Osteoblast (primary cell): Measurements from ENCODE around the gene CDCA8. TPM values are rescaled to one million over a fixed set of nuclear protein-coding genes. Genes with fewer than 3 reads are reported as not detected.
"Not testable (repeated sequence)": the region's sequence is repeated elsewhere in the genome, so short reads cannot be mapped to it uniquely, and the experiment has no call there.

Source experiments
- DNase-seq: peaks from one replicate; pipeline ENCODE4 v3.0.0; 2011; ENCODE audit warnings: low spot score, mixed read lengths; ENCODE audit not compliant: insufficient read length; ENCODE audit errors: missing footprints
- H2AFZ ChIP-seq: 2 replicates; pipeline ENCODE4 v1.6.0; 2011; ENCODE audit warnings: mild to moderate bottlenecking, low read length
- H3K27ac ChIP-seq: 2 replicates; pipeline ENCODE4 v1.5.1; 2011; ENCODE audit warnings: mild to moderate bottlenecking, low read depth, low read length, moderate library complexity
- H3K27me3 ChIP-seq: 2 replicates; pipeline ENCODE4 v1.6.0; 2012; ENCODE audit warnings: mild to moderate bottlenecking, control low read depth, inconsistent platforms, low read length, moderate library complexity; ENCODE audit not compliant: insufficient read depth
- H3K36me3 ChIP-seq: 2 replicates; pipeline ENCODE4 v1.5.1; 2011; ENCODE audit warnings: mild to moderate bottlenecking, low read length, control low read depth, moderate library complexity; ENCODE audit not compliant: insufficient read depth
- H3K4me1 ChIP-seq: 2 replicates; pipeline ENCODE4 v1.5.1; 2011; ENCODE audit warnings: mild to moderate bottlenecking, low read length, control low read depth, moderate library complexity; ENCODE audit not compliant: insufficient read depth
- H3K4me2 ChIP-seq: 2 replicates; pipeline ENCODE4 v1.6.0; 2011; ENCODE audit warnings: mild to moderate bottlenecking, low read length; ENCODE audit not compliant: insufficient read depth
- H3K4me3 ChIP-seq: fragments of 200-600 bp; sonication (generic); 3 replicates; pipeline ENCODE4 v1.5.1; 2012; ENCODE audit warnings: mild to moderate bottlenecking, low read length, inconsistent platforms; ENCODE audit not compliant: insufficient read depth
- H3K79me2 ChIP-seq: 2 replicates; pipeline ENCODE4 v1.6.0; 2012; ENCODE audit warnings: mild to moderate bottlenecking, low read length, control low read depth, inconsistent platforms; ENCODE audit not compliant: insufficient read depth
- H3K9me3 ChIP-seq: 2 replicates; pipeline ENCODE4 v1.5.1; 2011; ENCODE audit warnings: low read depth, low read length, control low read depth
- H4K20me1 ChIP-seq: 2 replicates; pipeline ENCODE4 v1.6.0; 2012; ENCODE audit warnings: mild to moderate bottlenecking, low read length, control low read depth; ENCODE audit not compliant: insufficient read depth
- CTCF ChIP-seq: IDR thresholded peaks from 2 replicates; pipeline ENCODE4 v1.5.1; 2011; ENCODE audit warnings: mild to moderate bottlenecking, low read depth, low read length, moderate library complexity; ENCODE audit errors: extremely low read depth
- total RNA-seq: library from RNA; depleted of rRNA; stranded (reverse); fragments of >200 nt; gene quantifications from 2 replicates; pipeline ENCODE4 v1.2.3, GENCODE V29; 2012

Gene CDCA8
- total RNA-seq, 1 donor, result 1.8 TPM

- no peak overlapping the region for H3K27ac ChIP-seq
- no peak overlapping the region for H3K4me2 ChIP-seq
- no peaks in the 10 kb centered on the region for H3K27me3 ChIP-seq
- peaks cover 5% of the 10 kb centered on the region for H4K20me1 ChIP-seq
- no peaks in the 10 kb centered on the region for H3K9me3 ChIP-seq
- H3K79me2 ChIP-seq, result peaks cover 22% of the 10 kb centered on the region
- no peak for DNase-seq
- peaks cover 46% of the 10 kb centered on the region for H3K36me3 ChIP-seq
- H2AFZ ChIP-seq, result no peak overlapping the region
- no peak overlapping the region for H3K4me3 ChIP-seq
- H3K4me1 ChIP-seq, result peaks cover 8% of the 10 kb centered on the region
- no peak for TF ChIP-seq CTCF
Measured at GRCh38 chr1:37685722-37686121, 6.6 kb upstream of the CDCA8 start.

- peaks cover 37% of the 10 kb centered on the region for H3K36me3 ChIP-seq
- not testable (repeated sequence) for H3K27ac ChIP-seq
Measured at GRCh38 chr1:37687764-37688163, 4.6 kb upstream of the CDCA8 start.

GRCh38 chr1:37688926-37689325, 3.4 kb upstream of the CDCA8 start:
- Histone ChIP-seq H2AFZ (peak overlapping the region; percentile 90), H3K27ac (peak overlapping the region; percentile 67)

More at GRCh38 chr1:37687764-37688163, 4.6 kb upstream of the CDCA8 start:
- DNase-seq, H2AFZ ChIP-seq, H3K9me3 ChIP-seq, H3K27me3 ChIP-seq, H4K20me1 ChIP-seq, H3K4me2 ChIP-seq, H3K4me3 ChIP-seq: not testable (repeated sequence)
- peaks cover 36% of the 10 kb centered on the region for H3K79me2 ChIP-seq
- H3K4me1 ChIP-seq, result peaks cover 14% of the 10 kb centered on the region

GRCh38 chr1:37691497-37692077, 729 bp upstream of the CDCA8 start:
- peaks cover 18% of the 10 kb centered on the region for H3K36me3 ChIP-seq
- peaks cover 2% of the 10 kb centered on the region for H4K20me1 ChIP-seq
- peaks cover 67% of the 10 kb centered on the region for H3K79me2 ChIP-seq
- peak overlapping the region; percentile 99 for H3K4me3 ChIP-seq
- no peaks in the 10 kb centered on the region for H3K9me3 ChIP-seq
- no peaks in the 10 kb centered on the region for H3K27me3 ChIP-seq
- peaks cover 17% of the 10 kb centered on the region for H3K4me1 ChIP-seq
- DNase-seq, result peak; percentile 71
- peak overlapping the region; percentile 44 for H3K27ac ChIP-seq
- H2AFZ ChIP-seq, result peak overlapping the region; percentile 98
- TF ChIP-seq CTCF, result no peak
- H3K4me2 ChIP-seq, result peak overlapping the region; percentile 98

More at GRCh38 chr1:37688926-37689325, 3.4 kb upstream of the CDCA8 start:
- H3K9me3 ChIP-seq, result no peaks in the 10 kb centered on the region
- H4K20me1 ChIP-seq, result peaks cover 3% of the 10 kb centered on the region
- H3K79me2 ChIP-seq, result peaks cover 48% of the 10 kb centered on the region
- no peak for TF ChIP-seq CTCF
- peak overlapping the region; percentile 99 for H3K4me3 ChIP-seq
- peaks cover 17% of the 10 kb centered on the region for H3K4me1 ChIP-seq
- peak overlapping the region; percentile 98 for H3K4me2 ChIP-seq
- no peaks in the 10 kb centered on the region for H3K27me3 ChIP-seq
- H3K36me3 ChIP-seq, result peaks cover 25% of the 10 kb centered on the region
- DNase-seq, result no peak
